H1 (cell line): ENCODE results near the gene GLRX5. TPM values are rescaled to one million over a fixed set of nuclear protein-coding genes. Genes with fewer than 3 reads are reported as not detected.

ENCODE experiments used
- ASH2L ChIP-seq: fragments of 200-600, 300-600 bp; sonication (generic); IDR thresholded peaks from one replicate; pipeline ENCODE4 v1.7.1; 2017; ENCODE audit warnings: low read length
- CTBP2 ChIP-seq: IDR thresholded peaks from 2 replicates; pipeline ENCODE4 v1.7.0; 2011; ENCODE audit warnings: borderline replicate concordance, mild to moderate bottlenecking, moderate library complexity, mixed read lengths, low read length; ENCODE audit not compliant: insufficient read depth, insufficient read length
- GABPA ChIP-seq: IDR thresholded peaks from 2 replicates; pipeline ENCODE4 v1.6.1; 2011; ENCODE audit warnings: mild to moderate bottlenecking, low read length, moderate library complexity, borderline replicate concordance; ENCODE audit not compliant: insufficient read depth
- ZNF274 ChIP-seq: IDR thresholded peaks from 2 replicates; pipeline ENCODE4 v1.7.0; 2012; ENCODE audit warnings: low read length, borderline replicate concordance; ENCODE audit errors: extremely low read depth
- polyA plus RNA-seq, 7 experiments: library from polyadenylated mRNA; depleted of rRNA in 3 of 7; stranded (reverse) in 5 of 7; unstranded in 2 of 7; fragments of >200 nt in 5 of 7; fragments of 200-250 nt in 2 of 7; gene quantifications; 1 replicate in 5 of 7; 2 replicates in 1 of 7; 4 replicates in 1 of 7; pipeline versions ENCODE4 v1.2.1 to v1.2.3, GENCODE V29; 2011 to 2013; ENCODE audit warnings: missing spikeins in 2 of 7, mixed read lengths in 2 of 7
- total RNA-seq: library from RNA; stranded (reverse); fragmentation: NEBNext Ultra II Directional; extraction: Animal tissue kit (Norgen Biotek cat#: 25700); gene quantifications from 2 replicates; pipeline ENCODE4 v1.2.1, GENCODE V29; 2021
- TF ChIP-seq, protein P1 (sequence below): IDR thresholded peaks from 2 replicates; pipeline ENCODE4 v1.6.1; 2012; ENCODE audit warnings: inconsistent platforms
- TF ChIP-seq, protein P2 (sequence below): IDR thresholded peaks from 2 replicates; pipeline ENCODE4 v1.6.1; 2011; ENCODE audit warnings: low read depth, mild to moderate bottlenecking, low read length; ENCODE audit not compliant: insufficient read depth

GLRX5 gene
- total and polyA plus RNA-seq, 2 of the 8 experiments (the other 6 are each of a cell fraction or from before 2014, with no cell fraction given), result 70.1 to 88.8 TPM

DNA sequence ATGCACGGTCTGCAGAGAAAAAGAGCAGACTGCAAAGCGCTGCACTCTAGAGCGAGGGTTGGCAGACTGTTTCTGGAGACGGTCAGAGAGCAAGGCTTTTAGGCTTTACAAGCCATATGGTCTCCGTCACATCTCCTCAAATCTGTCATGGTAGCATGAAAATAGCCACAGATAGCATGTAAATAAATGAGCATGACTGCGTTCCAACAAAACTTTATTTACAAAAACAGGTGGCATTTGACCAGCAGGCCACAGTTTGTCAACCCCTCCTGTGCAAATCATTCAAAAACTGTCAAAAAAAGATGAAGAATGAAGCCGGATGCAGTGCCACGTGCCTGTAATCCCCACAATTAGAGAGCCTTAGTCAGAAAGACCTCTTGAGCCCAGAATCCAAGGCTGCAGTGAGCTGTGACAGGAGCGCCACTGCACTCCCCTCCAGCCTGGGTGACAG, 37.3 kb upstream of the GLRX5 start (continued):
- TF ChIP-seq, protein P1, sequence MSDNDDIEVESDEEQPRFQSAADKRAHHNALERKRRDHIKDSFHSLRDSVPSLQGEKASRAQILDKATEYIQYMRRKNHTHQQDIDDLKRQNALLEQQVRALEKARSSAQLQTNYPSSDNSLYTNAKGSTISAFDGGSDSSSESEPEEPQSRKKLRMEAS, result no peak
- TF ChIP-seq CTBP2 (no peak), ZNF274 (no peak), ASH2L (no peak), GABPA (no peak)
- TF ChIP-seq, protein P2, sequence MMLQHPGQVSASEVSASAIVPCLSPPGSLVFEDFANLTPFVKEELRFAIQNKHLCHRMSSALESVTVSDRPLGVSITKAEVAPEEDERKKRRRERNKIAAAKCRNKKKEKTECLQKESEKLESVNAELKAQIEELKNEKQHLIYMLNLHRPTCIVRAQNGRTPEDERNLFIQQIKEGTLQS, result no peak
